ENCODE measurements around the gene STIMATE.
A peak's percentile ranks its signal among the peaks of the same experiment; 100 is the strongest.

STIMATE gene

DNA sequence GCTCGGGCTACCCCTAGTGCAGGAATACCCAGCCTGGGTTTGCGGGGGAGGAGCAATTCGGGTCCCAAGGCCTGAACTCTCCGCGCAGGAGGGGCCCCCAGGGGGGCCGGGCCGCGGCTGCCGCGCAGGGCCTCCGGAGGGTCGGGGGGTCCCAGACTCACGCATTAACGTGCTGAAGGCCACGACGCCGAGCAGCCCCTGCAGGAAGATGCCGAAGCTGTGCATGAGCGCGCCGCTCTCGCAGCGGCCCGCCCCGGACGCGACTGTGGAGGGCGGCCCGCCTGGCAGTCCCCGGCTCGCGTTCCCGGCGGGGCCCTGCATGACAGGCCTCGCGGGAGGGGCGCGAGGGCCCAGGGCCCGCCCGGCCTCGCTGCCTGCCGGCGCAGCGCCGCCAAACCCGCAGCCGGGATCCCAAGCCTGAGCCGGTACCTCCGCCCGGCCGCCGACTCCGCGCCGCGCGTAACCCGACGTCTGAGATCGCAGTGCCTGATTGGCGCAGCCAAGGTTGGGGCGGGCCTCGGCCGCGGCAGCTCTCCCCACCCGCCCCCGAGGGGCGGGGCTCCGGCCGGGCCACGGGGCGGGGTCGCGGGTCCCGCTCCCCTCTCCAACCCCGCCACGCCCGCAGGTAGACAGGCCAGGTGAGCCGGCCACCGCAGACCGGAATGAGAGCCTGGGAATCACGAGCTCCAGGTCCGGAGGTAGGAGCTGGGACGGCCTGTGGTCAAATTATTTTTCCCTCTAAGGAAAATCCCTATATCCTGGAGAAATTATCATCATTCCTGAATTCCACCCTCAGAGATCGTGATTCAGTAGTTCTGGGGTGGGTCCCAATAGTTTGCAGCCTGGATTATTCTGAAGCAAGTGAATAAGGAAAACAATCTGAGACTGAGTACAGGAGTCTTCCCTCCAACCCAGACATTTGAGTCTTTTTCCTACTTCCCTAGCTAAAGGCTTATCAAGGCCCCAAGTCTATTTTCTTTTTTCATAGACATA, at the start of gene STIMATE:
Gene STIMATE, minus strand, starts transcription at position 419 of the 993 bp plus-strand sequence. Its CDS starts 98 bp downstream, at position 321.
- H3K27ac ChIP-seq = no peak within 1 kb of the TSS
- TF ChIP-seq ZFX (IDR thresholded peaks at IDR 0.05; ENCODE audit: borderline replicate concordance) = no peak
- TF ChIP-seq, protein P1, sequence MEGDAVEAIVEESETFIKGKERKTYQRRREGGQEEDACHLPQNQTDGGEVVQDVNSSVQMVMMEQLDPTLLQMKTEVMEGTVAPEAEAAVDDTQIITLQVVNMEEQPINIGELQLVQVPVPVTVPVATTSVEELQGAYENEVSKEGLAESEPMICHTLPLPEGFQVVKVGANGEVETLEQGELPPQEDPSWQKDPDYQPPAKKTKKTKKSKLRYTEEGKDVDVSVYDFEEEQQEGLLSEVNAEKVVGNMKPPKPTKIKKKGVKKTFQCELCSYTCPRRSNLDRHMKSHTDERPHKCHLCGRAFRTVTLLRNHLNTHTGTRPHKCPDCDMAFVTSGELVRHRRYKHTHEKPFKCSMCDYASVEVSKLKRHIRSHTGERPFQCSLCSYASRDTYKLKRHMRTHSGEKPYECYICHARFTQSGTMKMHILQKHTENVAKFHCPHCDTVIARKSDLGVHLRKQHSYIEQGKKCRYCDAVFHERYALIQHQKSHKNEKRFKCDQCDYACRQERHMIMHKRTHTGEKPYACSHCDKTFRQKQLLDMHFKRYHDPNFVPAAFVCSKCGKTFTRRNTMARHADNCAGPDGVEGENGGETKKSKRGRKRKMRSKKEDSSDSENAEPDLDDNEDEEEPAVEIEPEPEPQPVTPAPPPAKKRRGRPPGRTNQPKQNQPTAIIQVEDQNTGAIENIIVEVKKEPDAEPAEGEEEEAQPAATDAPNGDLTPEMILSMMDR (IDR thresholded peaks at IDR 0.05) = peak; percentile 20

DNA sequence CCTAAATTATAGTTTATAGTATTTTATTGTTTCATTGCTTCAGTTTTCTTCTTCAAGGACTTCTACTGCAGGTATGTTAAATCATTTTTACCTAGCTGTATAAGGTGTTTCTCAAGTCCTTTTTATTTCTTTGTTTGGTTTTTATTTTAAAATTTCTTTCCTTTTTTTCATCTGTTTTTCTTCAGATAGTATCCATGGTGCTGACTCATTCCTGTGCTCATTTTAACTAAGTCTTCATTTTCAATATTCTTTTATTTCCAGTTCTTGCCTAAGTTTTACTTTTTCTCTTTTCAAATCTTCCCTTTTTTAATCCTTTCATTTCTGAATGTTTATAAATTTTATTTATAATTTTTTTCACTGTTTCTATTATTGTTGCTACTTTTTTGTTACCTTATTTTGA, 42.3 kb upstream of the STIMATE start:
- H3K27ac ChIP-seq = no peak overlapping the region
- TF ChIP-seq, protein P1 (IDR thresholded peaks at IDR 0.05) = no peak
- no peak for TF ChIP-seq ZFX (IDR thresholded peaks at IDR 0.05; ENCODE audit: borderline replicate concordance)

DNA sequence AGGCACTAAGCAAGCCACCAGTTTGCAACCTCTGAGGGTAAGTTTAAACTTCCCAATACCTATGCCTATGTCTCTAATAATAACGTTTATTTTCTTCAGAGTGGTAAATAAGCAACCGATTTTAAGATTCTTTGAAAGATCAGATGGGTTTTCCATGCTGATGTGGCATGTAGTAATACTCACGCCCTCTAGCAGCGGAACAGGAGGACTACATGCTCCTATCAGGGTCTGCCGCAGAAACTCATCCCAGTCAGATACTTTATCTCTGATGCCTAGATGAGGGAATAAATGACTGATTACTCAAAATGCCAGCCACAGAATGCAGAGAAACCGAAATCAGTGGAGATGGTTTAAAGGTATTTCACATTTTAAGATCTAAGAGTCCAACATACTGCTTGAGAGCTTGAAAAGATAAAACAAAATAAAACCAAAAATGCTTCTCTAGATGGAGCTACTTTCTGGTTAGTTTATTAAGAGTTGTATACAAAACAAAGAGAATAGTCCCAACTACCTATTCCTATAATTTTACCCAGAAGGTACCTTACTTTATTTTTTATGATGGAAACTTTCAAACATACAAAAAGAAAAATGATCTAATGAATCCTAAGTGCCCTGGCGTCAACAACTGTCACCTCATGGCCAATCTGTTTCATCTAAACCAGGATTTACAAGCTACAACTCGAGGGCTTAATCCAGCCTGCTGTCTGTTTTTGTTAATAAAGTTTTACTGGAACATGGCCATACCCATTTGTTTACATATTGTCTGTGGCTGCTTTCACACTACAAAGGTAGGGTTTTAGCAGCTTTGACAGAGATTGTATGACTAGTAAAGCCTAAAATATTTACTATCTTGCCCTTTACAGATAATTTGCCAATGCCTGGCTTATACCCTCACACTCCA, 37.5 kb upstream of the STIMATE start:
- TF ChIP-seq, protein P1 (IDR thresholded peaks at IDR 0.05) = peak; percentile 86
- no peak for TF ChIP-seq ZFX (IDR thresholded peaks at IDR 0.05; ENCODE audit: borderline replicate concordance)
- H3K27ac ChIP-seq = no peak overlapping the region

DNA sequence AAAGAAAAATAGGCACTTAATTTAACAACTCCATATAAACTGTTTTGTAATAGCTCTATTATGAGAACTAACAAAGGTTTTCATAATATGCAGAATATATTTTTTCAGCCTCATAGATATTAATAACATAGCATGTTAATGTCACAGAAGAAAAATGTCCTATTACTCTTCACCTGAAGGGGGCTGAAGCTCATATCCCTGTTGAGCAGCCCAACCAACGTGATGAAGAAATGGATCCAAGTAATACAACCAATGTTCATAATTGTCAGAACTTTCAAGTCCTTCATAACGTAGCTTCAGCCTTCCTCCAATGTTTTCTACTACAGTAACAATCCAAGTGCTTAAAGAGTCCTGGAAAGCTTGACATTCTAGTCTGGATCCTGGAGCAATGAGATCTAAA, 34.5 kb upstream of the STIMATE start:
- TF ChIP-seq, protein P1 (IDR thresholded peaks at IDR 0.05) = no peak
- no peak for TF ChIP-seq ZFX (IDR thresholded peaks at IDR 0.05; ENCODE audit: borderline replicate concordance)
- H3K27ac ChIP-seq = no peak overlapping the region

- H3K27ac ChIP-seq = no peak overlapping the region
- TF ChIP-seq ZFX (IDR thresholded peaks at IDR 0.05; ENCODE audit: borderline replicate concordance) = no peak
- TF ChIP-seq, protein P1 (IDR thresholded peaks at IDR 0.05) = no peak
Observed at GRCh38 chr3:52931328-52931727, 34.0 kb upstream of the STIMATE start.

DNA sequence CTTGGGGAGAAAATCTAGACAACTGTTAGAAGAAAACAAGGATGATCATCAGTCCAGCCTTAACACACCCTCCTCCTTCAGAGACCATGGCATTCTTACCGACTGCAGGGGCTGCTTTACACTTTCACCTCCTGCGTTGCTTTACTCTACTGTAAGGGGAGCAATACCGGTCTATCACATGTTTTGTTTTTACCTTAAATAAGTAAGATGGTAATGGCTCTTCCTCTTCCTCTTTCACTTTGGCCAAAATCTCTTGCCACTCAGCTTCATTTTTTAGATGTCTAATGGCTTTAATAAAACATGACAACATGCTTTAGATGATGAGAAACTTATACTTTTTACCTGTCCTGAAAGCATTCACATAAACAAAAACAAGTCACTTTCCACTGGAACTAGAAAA, 33.4 kb upstream of the STIMATE start:
- TF ChIP-seq, protein P1 (IDR thresholded peaks at IDR 0.05) = no peak
- TF ChIP-seq ZFX (IDR thresholded peaks at IDR 0.05; ENCODE audit: borderline replicate concordance) = no peak
- H3K27ac ChIP-seq = no peak overlapping the region

Measured in 22Rv1 (cell line).